Measurements from ENCODE around the gene OPCML.

OPCML gene

GRCh38 chr11:132638423-132638822 is 893.9 kb downstream of the OPCML start:
- no peak overlapping the region for H2AFZ ChIP-seq (ENCODE audit: low read depth, low read length, severe bottlenecking)
- H3K27ac ChIP-seq (ENCODE audit: low read depth, low read length): no peak overlapping the region
- no peaks in the 10 kb centered on the region for H4K20me1 ChIP-seq (ENCODE audit: low read depth, low read length)
- H3K36me3 ChIP-seq (ENCODE audit: low read length): no peaks in the 10 kb centered on the region
- H3K9ac ChIP-seq (ENCODE audit: low read length): no peak overlapping the region
- no peaks in the 10 kb centered on the region for H3K9me2 ChIP-seq (replicated peaks; ENCODE audit: insufficient read depth, low read length)
- H3K4me2 ChIP-seq (ENCODE audit: low read depth, low read length, poor library complexity, severe bottlenecking): no peak overlapping the region
- no peaks in the 10 kb centered on the region for H3F3A ChIP-seq (ENCODE audit: insufficient read depth)
- H3K27me3 ChIP-seq (ENCODE audit: low read length): no peaks in the 10 kb centered on the region
- no peaks in the 10 kb centered on the region for H3K9me3 ChIP-seq (ENCODE audit: insufficient read depth, low read length)
- no peaks in the 10 kb centered on the region for H3K79me2 ChIP-seq (ENCODE audit: insufficient read depth, low read length)
- H3K4me3 ChIP-seq (ENCODE audit: insufficient read depth, low read length, poor library complexity, severe bottlenecking): no peak overlapping the region
- no peak for TF ChIP-seq CTCF (IDR thresholded peaks at IDR 0.05; ENCODE audit: insufficient read depth, low read length, poor library complexity, severe bottlenecking)

GRCh38 chr11:132636523-132636922 is 895.8 kb downstream of the OPCML start:
- no peak overlapping the region for H3K4me3 ChIP-seq (ENCODE audit: insufficient read depth, low read length, poor library complexity, severe bottlenecking)
- H2AFZ ChIP-seq (ENCODE audit: low read depth, low read length, severe bottlenecking): no peak overlapping the region
- no peaks in the 10 kb centered on the region for H4K20me1 ChIP-seq (ENCODE audit: low read depth, low read length)
- no peaks in the 10 kb centered on the region for H3F3A ChIP-seq (ENCODE audit: insufficient read depth)
- no peaks in the 10 kb centered on the region for H3K79me2 ChIP-seq (ENCODE audit: insufficient read depth, low read length)
- H3K9ac ChIP-seq (ENCODE audit: low read length): no peak overlapping the region
- no peaks in the 10 kb centered on the region for H3K36me3 ChIP-seq (ENCODE audit: low read length)
- TF ChIP-seq CTCF (IDR thresholded peaks at IDR 0.05; ENCODE audit: insufficient read depth, low read length, poor library complexity, severe bottlenecking) (no peak), EZH2phosphoT487 (conservative IDR thresholded peaks at IDR 0.05; ENCODE audit: low read length) (no peak)
- no peak overlapping the region for H3K4me2 ChIP-seq (ENCODE audit: low read depth, low read length, poor library complexity, severe bottlenecking)
- H3K27ac ChIP-seq (ENCODE audit: low read depth, low read length): no peak overlapping the region
- H3K27me3 ChIP-seq (ENCODE audit: low read length): no peaks in the 10 kb centered on the region
- H3K9me2 ChIP-seq (replicated peaks; ENCODE audit: insufficient read depth, low read length): no peaks in the 10 kb centered on the region
- H3K9me3 ChIP-seq (ENCODE audit: insufficient read depth, low read length): no peaks in the 10 kb centered on the region

GRCh38 chr11:132632641-132633124 is 899.6 kb downstream of the OPCML start:
- TF ChIP-seq EZH2phosphoT487 (conservative IDR thresholded peaks at IDR 0.05; ENCODE audit: low read length) (no peak), CTCF (IDR thresholded peaks at IDR 0.05; ENCODE audit: insufficient read depth, low read length, poor library complexity, severe bottlenecking) (no peak)
- Histone ChIP-seq H3K9me3 (ENCODE audit: insufficient read depth, low read length) (no peaks in the 10 kb centered on the region), H3K27ac (ENCODE audit: low read depth, low read length) (no peak overlapping the region), H3K4me3 (ENCODE audit: insufficient read depth, low read length, poor library complexity, severe bottlenecking) (no peak overlapping the region), H2AFZ (ENCODE audit: low read depth, low read length, severe bottlenecking) (no peak overlapping the region), H3K4me2 (ENCODE audit: low read depth, low read length, poor library complexity, severe bottlenecking) (no peak overlapping the region), H4K20me1 (ENCODE audit: low read depth, low read length) (no peaks in the 10 kb centered on the region), H3F3A (ENCODE audit: insufficient read depth) (no peaks in the 10 kb centered on the region), H3K9ac (ENCODE audit: low read length) (no peak overlapping the region), H3K79me2 (ENCODE audit: insufficient read depth, low read length) (no peaks in the 10 kb centered on the region), H3K36me3 (ENCODE audit: low read length) (no peaks in the 10 kb centered on the region), H3K27me3 (ENCODE audit: low read length) (no peaks in the 10 kb centered on the region), H3K9me2 (replicated peaks; ENCODE audit: insufficient read depth, low read length) (no peaks in the 10 kb centered on the region)
